GM23248 (cell line): Measurements from ENCODE around the gene ANGPTL2.

Source experiments
- EZH2 ChIP-seq: fragments of 200-600 bp; sonication (generic); IDR thresholded peaks from 2 replicates; pipeline ENCODE4 v1.6.1; 2018; ENCODE audit warnings: antibody characterized with exemption, mild to moderate bottlenecking; ENCODE audit not compliant: insufficient read depth, poor library complexity, severe bottlenecking
- EZH2phosphoT487 ChIP-seq: fragments of 200-600 bp; sonication (generic); IDR thresholded peaks from 2 replicates; pipeline ENCODE4 v1.6.1; 2018; ENCODE audit warnings: antibody characterized with exemption, moderate library complexity, mild to moderate bottlenecking, low read depth; ENCODE audit not compliant: insufficient read depth

GRCh38 chr9:127140181-127140580 is 17.7 kb upstream of the ANGPTL2 start:
- no peak for TF ChIP-seq EZH2
- TF ChIP-seq EZH2phosphoT487 = no peak
